IgD-negative memory B cell (primary cell): ENCODE results near the gene ZFAND4. TPM values are rescaled to one million over a fixed set of nuclear protein-coding genes. Genes with fewer than 3 reads are reported as not detected.
"Not testable (repeated sequence)": the region's sequence is repeated elsewhere in the genome, so short reads cannot be mapped to it uniquely, and the experiment has no call there.

Source experiments
- H3K27ac Mint-ChIP-seq, 3 donors: one replicate each; pipeline ENCODE4 v1.8.0; 2020 to 2022; ENCODE audit warnings: mild to moderate bottlenecking in 3 of 3, mixed read lengths in 3 of 3, moderate library complexity in 1 of 3
- H3K27me3 Mint-ChIP-seq: one replicate; pipeline ENCODE4 v1.8.0; 2021; ENCODE audit warnings: mixed read lengths
- H3K36me3 Mint-ChIP-seq: one replicate; pipeline ENCODE4 v1.8.0; 2020; ENCODE audit warnings: mild to moderate bottlenecking, mixed read lengths
- H3K4me1 Mint-ChIP-seq, 3 donors: one replicate each; pipeline ENCODE4 v1.8.0; 2020 to 2022; ENCODE audit warnings: mixed read lengths in 3 of 3, mild to moderate bottlenecking in 1 of 3
- H3K4me3 Mint-ChIP-seq, 4 donors: one replicate each; pipeline ENCODE4 v1.8.0; 2020 to 2022; ENCODE audit warnings: mild to moderate bottlenecking in 4 of 4, mixed read lengths in 4 of 4, moderate library complexity in 3 of 4
- H3K9me3 Mint-ChIP-seq, 3 donors: one replicate each; pipeline ENCODE4 v1.8.0; 2020 to 2021; ENCODE audit warnings: mixed read lengths in 3 of 3, mild to moderate bottlenecking in 1 of 3
- polyA plus RNA-seq: library from polyadenylated mRNA; unstranded; fragments of 300-500 nt; fragmentation: Illumina TruSeq; gene quantifications from one replicate; pipeline ENCODE4 v1.2.3, GENCODE V29; 2021

The ZFAND4 gene
- 16.6 TPM for polyA plus RNA-seq

DNA sequence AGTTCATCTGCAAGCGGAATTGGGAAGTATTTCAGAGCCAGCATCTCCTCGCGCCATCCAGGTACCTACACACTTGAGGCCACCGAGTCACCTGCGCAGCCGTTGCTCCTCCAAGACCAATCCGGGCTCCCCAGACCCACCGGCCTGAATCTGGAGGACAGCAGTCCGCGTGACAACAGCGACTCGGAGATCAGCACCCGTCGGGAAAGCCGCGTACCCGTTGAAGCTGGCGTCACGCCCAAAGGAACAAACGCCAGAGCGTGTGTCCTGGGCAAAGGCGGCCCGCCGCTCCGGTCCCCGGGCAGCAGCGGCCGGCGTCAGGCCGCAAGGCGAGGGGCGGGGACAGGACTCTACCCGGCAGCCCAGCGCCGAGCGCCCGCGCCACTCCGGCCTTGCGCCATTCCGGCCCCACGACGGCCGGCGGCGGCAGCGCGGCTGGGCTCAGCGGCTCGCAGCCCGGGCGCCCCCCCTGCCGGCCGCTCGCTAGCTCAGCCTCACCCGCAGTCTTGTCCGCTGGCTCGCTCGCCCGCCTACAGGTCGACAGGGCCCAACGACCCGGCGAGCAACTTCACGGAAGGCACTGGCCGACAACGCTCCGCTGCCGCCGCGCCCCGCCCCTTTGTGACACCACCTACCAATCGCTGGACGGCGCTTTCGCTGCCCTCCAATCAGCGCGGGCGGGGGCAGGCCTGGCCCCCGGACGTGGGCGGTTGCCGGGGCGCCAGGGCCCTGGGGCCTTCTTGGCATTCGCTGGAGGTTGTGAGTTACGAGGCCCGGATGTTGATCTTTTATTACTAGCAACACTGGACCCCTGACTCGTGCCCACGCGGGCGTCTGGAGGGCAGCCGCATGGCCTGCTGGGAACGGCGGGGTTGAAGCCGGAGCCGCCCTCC, at the start of gene ZFAND4:
Gene ZFAND4, minus strand, starts transcription at position 592 of the 893 bp plus-strand sequence. CDS start 9,047 bp downstream, outside the sequence.
- Mint-ChIP-seq H3K9me3 (no peaks in the 10 kb centered on the region), H3K36me3 (peaks cover 2% of the 10 kb centered on the region), H3K4me1 (peaks cover 17 to 31% (median 24%) of the 10 kb centered on the region in 3 donors), H3K27me3 (no peaks in the 10 kb centered on the region), H3K4me3 (peak within 1 kb of the TSS; percentile 86 to 95 (median 90)), H3K27ac (peak within 1 kb of the TSS; percentile 69 to 90 (median 85))

DNA sequence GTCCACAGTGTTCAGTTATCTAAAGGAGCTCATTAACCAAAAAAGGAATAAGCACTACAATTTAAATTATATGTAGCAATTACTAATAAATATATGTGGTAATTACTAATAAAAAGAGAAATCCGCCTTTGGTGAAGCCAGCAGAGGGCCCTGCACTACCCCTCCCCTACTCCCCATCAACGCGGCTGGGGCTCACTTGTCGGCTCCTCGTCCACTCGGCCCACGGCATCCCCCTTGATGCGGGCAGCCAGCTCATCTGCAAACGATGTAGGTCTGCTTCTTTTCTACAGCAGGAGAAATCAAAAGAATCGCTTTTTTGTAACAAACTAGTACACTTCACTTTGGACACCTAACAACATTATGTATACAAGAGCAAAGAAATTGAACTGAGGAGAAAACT, 48.9 kb upstream of the ZFAND4 start:
- not testable (repeated sequence) for H3K27ac Mint-ChIP-seq, H3K9me3 Mint-ChIP-seq, H3K4me1 Mint-ChIP-seq, H3K4me3 Mint-ChIP-seq, H3K27me3 Mint-ChIP-seq, H3K36me3 Mint-ChIP-seq

DNA sequence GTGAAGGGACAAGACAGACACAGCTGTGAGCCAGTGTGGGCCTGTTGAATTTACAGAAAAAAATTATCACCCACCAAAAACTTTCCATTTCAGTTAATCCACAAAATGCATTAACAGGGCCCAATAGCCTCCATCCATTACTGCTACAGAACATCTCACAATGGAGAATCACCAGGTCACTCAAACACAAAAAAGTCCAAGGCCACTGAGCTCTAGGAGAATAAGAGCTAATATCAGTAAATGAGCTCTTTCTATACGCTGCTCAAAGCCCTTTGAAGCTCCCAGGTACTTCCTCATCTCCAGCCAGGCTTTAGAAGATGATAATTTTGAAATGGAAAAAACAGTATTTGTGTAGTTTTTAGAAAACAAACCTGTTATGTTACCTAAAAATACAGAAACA, 45.1 kb upstream of the ZFAND4 start:
- H3K9me3 Mint-ChIP-seq, H3K4me1 Mint-ChIP-seq, H3K27me3 Mint-ChIP-seq, H3K27ac Mint-ChIP-seq, H3K4me3 Mint-ChIP-seq, H3K36me3 Mint-ChIP-seq: not testable (repeated sequence)

DNA sequence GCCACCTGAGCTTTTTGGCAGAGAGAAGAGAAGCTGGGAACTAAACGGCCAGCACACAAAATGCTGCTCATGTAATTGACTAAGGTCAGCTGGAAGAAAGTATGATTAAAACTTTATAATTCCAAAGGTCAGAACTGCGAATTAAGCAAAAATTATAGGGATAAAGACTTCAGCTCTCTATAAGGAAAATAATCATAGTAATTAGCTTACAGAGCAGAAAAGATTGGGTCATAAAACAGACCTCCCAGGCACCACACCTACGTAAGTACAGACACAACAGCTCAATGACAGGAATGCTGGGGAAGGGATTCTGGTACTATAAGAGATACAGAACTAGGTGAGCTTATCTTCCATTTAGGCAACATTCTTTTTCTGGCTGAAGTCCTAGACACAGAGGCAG, 44.5 kb upstream of the ZFAND4 start:
- not testable (repeated sequence) for H3K27ac Mint-ChIP-seq, H3K27me3 Mint-ChIP-seq, H3K9me3 Mint-ChIP-seq, H3K4me1 Mint-ChIP-seq, H3K36me3 Mint-ChIP-seq, H3K4me3 Mint-ChIP-seq

DNA sequence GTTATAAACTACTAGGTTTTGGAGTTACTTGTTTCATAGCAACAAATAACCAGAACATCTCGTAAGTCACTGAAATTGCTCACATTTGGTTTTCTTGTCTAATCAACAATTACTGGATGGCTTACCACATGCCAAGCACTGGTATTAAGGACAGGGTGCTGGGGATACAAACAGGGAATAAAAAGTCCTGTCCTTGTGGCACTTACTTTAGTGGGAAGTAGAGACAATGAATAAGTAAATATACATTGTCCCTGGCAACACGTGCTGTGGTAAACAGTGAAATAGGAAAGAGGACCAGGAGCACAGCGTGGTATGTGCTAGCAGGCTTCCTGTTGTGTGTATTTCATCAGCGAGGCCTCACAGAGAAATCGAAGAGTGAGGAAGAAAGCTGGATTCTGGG, 38.7 kb upstream of the ZFAND4 start:
- not testable (repeated sequence) for H3K4me1 Mint-ChIP-seq, H3K4me3 Mint-ChIP-seq, H3K36me3 Mint-ChIP-seq, H3K27ac Mint-ChIP-seq, H3K27me3 Mint-ChIP-seq, H3K9me3 Mint-ChIP-seq

DNA sequence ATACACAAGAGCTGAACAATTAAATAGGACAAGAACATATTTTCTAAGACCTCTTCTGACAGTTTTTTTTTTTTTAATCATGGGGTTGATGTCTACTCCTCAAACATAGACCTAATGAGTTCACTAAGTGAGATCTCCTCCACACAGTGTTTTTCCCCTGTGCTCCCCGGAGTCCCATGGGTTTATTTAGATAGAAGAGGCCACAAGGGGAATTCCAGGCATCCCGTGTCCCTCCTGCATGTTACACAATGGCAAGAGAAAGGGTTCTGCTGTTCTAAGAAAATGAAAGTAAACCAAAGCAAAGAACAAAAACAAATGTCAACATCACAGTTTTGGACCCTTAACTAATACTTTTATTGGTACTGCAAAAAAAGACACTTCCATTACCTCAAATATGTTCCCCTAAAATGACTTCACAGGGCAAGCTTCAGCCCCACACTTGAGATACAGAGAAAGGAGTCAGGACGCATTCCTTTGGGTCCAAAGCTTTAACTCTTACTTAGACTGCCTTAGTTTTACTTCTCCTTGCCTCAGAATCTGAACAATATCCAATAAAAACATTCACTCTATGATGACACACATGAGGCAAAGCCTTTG, 37.7 kb upstream of the ZFAND4 start:
- not testable (repeated sequence) for H3K9me3 Mint-ChIP-seq, H3K36me3 Mint-ChIP-seq, H3K4me1 Mint-ChIP-seq, H3K27me3 Mint-ChIP-seq
- H3K4me3 Mint-ChIP-seq, result peak overlapping the region in 3 of 4 donors; percentile 28 to 82 (median 30)
- peak overlapping the region in 2 of 3 donors; percentile 80 to 86 for H3K27ac Mint-ChIP-seq

DNA sequence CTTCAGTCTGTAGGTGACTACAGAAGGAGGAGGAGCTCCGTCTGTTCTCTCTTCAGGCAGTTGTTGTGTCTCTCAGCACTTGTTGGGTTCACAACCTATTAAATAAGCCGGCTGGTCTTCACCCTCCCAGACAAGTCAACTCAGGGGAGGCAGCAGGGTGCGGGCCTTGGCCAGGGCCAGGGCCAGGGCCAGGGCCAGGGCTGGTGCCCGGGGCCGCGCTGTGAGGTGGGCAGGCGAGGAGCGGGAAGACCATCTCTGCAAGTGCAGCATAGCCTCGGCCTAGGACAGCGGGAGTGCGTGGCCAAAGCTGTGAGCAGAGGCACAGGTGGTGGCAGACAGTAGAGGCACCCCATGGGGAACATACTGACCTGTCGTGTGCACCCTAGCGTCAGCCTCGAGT, 5.9 kb upstream of the ZFAND4 start:
- not testable (repeated sequence) for H3K27me3 Mint-ChIP-seq, H3K27ac Mint-ChIP-seq, H3K4me1 Mint-ChIP-seq, H3K9me3 Mint-ChIP-seq, H3K36me3 Mint-ChIP-seq, H3K4me3 Mint-ChIP-seq

DNA sequence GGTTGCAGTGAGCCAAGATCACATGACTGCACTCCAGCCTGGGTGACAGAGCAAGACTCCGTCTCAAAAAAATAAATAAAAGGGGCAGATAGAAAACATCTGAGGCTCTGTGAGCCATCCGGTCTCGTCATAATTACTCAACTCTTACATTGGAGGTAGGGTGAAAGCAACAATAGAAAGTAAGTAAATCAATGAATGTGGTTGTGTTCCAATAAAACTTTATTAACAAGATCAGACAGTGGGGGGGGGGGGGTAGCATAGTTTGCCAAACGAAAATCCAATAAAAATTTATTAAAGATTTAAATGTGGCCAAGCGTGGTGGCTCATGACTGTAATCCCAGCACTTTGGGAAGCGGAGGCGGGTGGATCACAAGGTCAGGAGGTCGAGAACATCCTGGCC, 2.8 kb upstream of the ZFAND4 start:
- peaks cover 2% of the 10 kb centered on the region for H3K36me3 Mint-ChIP-seq
- no peaks in the 10 kb centered on the region for H3K9me3 Mint-ChIP-seq
- H3K4me1 Mint-ChIP-seq, result peaks cover 6 to 18% (median 15%) of the 10 kb centered on the region in 3 donors
- H3K27me3 Mint-ChIP-seq, result no peaks in the 10 kb centered on the region
- H3K27ac Mint-ChIP-seq, result no peak overlapping the region
- no peak overlapping the region for H3K4me3 Mint-ChIP-seq

DNA sequence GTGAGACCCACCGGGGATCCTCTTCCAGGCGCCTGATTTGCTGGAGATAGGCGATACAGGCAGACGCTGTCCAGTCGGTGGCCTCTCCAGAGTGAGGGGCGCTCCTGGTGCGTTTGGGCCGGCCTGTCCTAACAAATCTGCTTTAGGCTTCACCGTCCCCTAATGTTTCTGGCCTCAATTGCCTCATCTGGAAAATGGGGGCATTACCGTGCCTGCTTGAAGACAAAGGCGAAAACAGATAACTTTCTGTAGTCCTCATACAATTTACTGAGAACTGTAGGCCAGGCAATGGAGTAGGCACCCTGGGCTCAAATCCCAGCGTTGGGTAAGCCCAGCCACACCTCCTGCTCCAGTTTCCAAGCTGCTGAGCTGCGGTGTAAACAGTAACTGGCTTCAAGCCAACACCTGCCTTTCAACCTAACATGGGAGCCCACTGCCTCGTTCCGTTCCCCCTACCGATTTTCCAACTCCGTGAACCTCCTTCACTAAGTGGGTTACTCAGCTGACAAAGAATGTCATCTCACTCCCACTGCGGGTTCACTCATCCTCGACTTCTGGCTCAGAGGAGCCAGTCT, 589 bp upstream of the ZFAND4 start:
- Mint-ChIP-seq H3K27ac (peak overlapping the region; percentile 69 to 90 (median 85)), H3K9me3 (no peaks in the 10 kb centered on the region), H3K4me3 (peak overlapping the region in 3 of 4 donors; percentile 52 to 86 (median 54)), H3K4me1 (peaks cover 17 to 31% (median 24%) of the 10 kb centered on the region in 3 donors), H3K36me3 (peaks cover 2% of the 10 kb centered on the region), H3K27me3 (no peaks in the 10 kb centered on the region)

DNA sequence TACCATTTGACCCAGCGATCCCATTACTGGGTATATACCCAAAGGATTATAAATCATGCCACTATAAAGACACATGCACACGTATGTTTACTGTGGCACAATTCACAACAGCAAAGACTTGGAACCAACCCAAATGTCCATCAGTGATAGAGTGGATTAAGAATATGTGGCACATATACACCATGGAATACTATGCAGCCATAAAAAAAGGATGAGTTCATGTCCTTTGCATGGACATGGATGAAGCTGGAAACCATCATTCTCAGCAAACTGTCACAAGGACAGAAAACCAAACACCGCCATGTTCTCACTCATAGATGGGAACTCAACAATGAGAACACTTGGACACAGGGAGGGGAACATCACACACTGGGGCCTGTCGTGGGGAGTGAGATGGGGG, 1.3 kb downstream of the ZFAND4 start:
- peak overlapping the region in 2 of 3 donors; percentile 63 to 69 for H3K27ac Mint-ChIP-seq
- H3K27me3 Mint-ChIP-seq, H3K9me3 Mint-ChIP-seq, H3K36me3 Mint-ChIP-seq: not testable (repeated sequence)
- H3K4me3 Mint-ChIP-seq, result peak overlapping the region; percentile 86 to 95 (median 90)
- peaks cover 17 to 35% (median 24%) of the 10 kb centered on the region in 3 donors for H3K4me1 Mint-ChIP-seq

DNA sequence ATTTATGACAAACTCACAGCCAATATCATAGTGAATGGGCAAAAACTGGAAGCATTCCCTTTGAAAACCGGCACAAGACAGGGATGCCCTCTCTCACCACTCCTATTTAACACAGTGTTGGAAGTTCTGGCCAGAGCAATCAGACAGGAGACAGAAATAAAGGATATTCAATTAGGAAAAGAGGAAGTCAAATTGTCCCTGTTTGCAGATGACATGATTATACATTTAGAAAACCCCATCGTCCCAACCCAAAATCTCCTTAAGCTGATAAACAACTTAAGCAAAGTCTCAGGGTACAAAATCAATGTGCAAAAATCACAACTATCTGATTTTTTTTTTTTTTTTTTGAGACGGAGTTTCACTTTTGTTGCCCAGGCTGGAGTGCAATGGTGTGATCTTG, 2.7 kb downstream of the ZFAND4 start:
- H3K36me3 Mint-ChIP-seq, H3K9me3 Mint-ChIP-seq, H3K27me3 Mint-ChIP-seq: not testable (repeated sequence)
- peaks cover 17 to 37% (median 24%) of the 10 kb centered on the region in 3 donors for H3K4me1 Mint-ChIP-seq
- peak overlapping the region in 2 of 4 donors; percentile 57 to 76 for H3K4me3 Mint-ChIP-seq
- H3K27ac Mint-ChIP-seq, result peak overlapping the region in 1 of 3 donors; percentile 31

DNA sequence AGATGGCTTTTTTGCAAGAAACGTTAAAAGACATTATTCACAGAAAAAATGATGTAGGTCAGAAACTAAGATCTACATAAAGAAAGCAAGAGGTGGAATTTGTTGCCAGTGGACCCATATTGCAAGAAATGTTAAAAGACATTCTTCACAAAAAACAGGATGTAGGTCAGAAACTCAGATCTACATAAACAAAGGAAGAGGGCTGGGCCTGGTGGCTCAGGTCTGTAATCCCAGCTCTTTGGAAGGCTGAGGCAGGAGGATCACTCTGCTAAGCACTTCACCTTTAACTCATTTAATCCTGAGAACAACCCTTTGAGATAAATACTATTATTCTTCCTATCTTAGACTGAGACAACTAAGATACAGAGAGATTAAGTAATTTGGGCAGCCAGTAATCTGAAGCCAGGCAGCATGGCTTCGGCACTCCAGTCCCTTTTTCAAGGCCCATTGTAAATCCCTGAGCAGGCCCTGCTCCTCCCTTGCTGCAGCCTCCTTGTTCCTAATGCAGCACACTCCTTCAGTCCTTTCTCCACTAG, 11.6 kb downstream of the ZFAND4 start:
- Mint-ChIP-seq H3K36me3 (peaks cover 34% of the 10 kb centered on the region), H3K27ac (no peak overlapping the region), H3K9me3 (peaks cover 5 to 21% (median 6%) of the 10 kb centered on the region in 3 donors), H3K4me3 (peak overlapping the region in 1 of 4 donors; percentile 12), H3K27me3 (no peaks in the 10 kb centered on the region), H3K4me1 (peaks cover 12 to 22% (median 14%) of the 10 kb centered on the region in 3 donors)

DNA sequence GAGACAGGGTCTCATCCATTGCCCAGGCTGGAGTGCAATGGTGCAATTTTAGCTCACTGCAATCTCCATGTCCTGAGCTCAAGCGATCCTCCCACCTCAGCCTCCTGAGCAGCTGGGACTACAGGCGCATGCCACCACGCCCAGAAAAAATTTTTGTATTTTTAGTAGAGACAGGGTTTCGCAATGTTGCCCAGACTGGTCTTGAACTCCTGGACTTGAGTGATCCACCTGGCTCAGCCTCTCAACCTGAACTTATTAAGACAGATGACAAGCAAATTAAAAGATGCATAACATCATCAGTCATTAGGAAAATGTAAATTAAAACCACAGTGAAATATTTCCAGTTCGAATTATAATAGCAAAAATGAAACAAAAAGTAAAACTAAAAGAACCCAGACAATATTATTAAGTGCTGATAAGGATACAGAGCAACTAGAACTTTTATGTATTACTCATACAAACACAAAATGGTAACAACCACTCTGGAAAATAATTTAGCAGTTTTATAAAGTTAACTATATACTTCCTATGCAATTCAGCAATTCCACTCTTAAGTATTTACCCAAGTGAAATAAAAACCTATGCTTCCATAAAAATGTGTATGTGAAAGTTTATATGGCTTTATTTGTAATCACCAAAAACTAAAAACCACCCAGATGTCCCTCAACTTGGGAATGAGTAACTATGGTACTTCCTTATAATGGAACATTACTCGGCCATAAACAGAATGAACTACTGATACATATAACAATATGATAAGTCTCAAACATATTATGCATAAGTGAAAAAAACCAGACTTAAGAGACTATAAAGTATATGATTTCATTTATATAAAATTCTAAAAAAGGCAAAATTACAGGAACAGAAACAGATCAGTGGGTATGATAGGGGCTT, 15.3 kb downstream of the ZFAND4 start:
- peaks cover 32% of the 10 kb centered on the region for H3K36me3 Mint-ChIP-seq
- peaks cover 5 to 21% (median 6%) of the 10 kb centered on the region in 3 donors for H3K9me3 Mint-ChIP-seq
- no peaks in the 10 kb centered on the region for H3K27me3 Mint-ChIP-seq
- peaks cover 36 to 47% (median 44%) of the 10 kb centered on the region in 3 donors for H3K4me1 Mint-ChIP-seq
- peak overlapping the region in 1 of 3 donors; percentile 65 for H3K27ac Mint-ChIP-seq
- peak overlapping the region in 2 of 4 donors; percentile 33 for H3K4me3 Mint-ChIP-seq

DNA sequence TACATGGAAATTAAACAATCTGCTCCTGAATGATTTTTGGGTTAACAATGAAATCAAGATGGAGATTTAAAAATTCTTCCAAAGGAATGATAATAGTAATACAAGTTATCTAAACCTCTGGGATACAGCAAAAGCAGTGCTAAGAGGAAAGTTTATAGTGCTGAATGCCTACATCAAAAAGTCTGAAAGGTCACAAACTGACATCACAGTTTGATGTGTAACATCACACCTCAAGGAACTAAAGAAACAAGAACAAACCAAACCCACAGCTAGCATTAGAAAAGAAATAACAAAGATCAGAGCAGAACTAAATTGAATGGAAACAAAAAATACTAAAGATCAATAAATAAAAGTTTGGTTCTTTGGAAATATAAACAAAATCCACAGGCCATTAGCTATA, 17.4 kb downstream of the ZFAND4 start:
- Mint-ChIP-seq H3K27ac (no peak overlapping the region), H3K4me1 (peaks cover 35 to 43% (median 41%) of the 10 kb centered on the region in 3 donors), H3K36me3 (peaks cover 22% of the 10 kb centered on the region), H3K27me3 (no peaks in the 10 kb centered on the region), H3K9me3 (peaks cover under 1 to 14% (median 2%) of the 10 kb centered on the region in 3 donors), H3K4me3 (peak overlapping the region in 2 of 4 donors; percentile 23 to 64)
